Measurements from ENCODE around the gene VPS9D1.

Gene VPS9D1

GRCh38 chr16:89697616-89698331 lies 22.9 kb downstream of the VPS9D1 start:
- H2AFZ ChIP-seq (ENCODE audit: low read depth, low read length) = no peak overlapping the region
- H3K27me3 ChIP-seq (ENCODE audit: low read depth, low read length) = no peaks in the 10 kb centered on the region
- H3K9ac ChIP-seq (ENCODE audit: low read length) = no peak overlapping the region
- TF ChIP-seq EZH2phosphoT487 (IDR thresholded peaks at IDR 0.05; ENCODE audit: low read depth) = no peak
- TF ChIP-seq CTCF (IDR thresholded peaks at IDR 0.05; ENCODE audit: low read depth, low read length) = no peak
- H3K4me1 ChIP-seq (ENCODE audit: low read length) = peaks cover 14% of the 10 kb centered on the region
- H3K9me3 ChIP-seq (ENCODE audit: insufficient read depth, low read length) = no peaks in the 10 kb centered on the region
- no peak overlapping the region for H3K27ac ChIP-seq (ENCODE audit: low read length)
- H3K79me2 ChIP-seq (ENCODE audit: low read length) = no peaks in the 10 kb centered on the region
- H3K36me3 ChIP-seq (replicated peaks; ENCODE audit: low read depth, low read length) = peaks cover 6% of the 10 kb centered on the region
- no peak overlapping the region for H3K4me3 ChIP-seq (ENCODE audit: low read length)
- peaks cover 6% of the 10 kb centered on the region; the same call in 1 of the 2 replicates for H4K20me1 ChIP-seq (ENCODE audit: insufficient read depth, low read length)
- H3K4me2 ChIP-seq (ENCODE audit: low read length) = no peak overlapping the region

- H3K4me1 ChIP-seq (ENCODE audit: low read length) = peaks cover 11% of the 10 kb centered on the region
- H3K79me2 ChIP-seq (ENCODE audit: low read length) = no peaks in the 10 kb centered on the region
- peaks cover 6% of the 10 kb centered on the region; the same call in 1 of the 2 replicates for H4K20me1 ChIP-seq (ENCODE audit: insufficient read depth, low read length)
- H3K4me3 ChIP-seq (ENCODE audit: low read length) = no peak overlapping the region
- no peak overlapping the region for H3K4me2 ChIP-seq (ENCODE audit: low read length)
- no peak overlapping the region for H2AFZ ChIP-seq (ENCODE audit: low read depth, low read length)
- H3K9me3 ChIP-seq (ENCODE audit: insufficient read depth, low read length) = no peaks in the 10 kb centered on the region
- no peak overlapping the region for H3K9ac ChIP-seq (ENCODE audit: low read length)
- no peak for TF ChIP-seq CTCF (IDR thresholded peaks at IDR 0.05; ENCODE audit: low read depth, low read length)
- no peak for TF ChIP-seq EZH2phosphoT487 (IDR thresholded peaks at IDR 0.05; ENCODE audit: low read depth)
- no peak overlapping the region for H3K27ac ChIP-seq (ENCODE audit: low read length)
- H3K27me3 ChIP-seq (ENCODE audit: low read depth, low read length) = no peaks in the 10 kb centered on the region
- peaks cover 8% of the 10 kb centered on the region for H3K36me3 ChIP-seq (replicated peaks; ENCODE audit: low read depth, low read length)
Observed at GRCh38 chr16:89697161-89697615, 23.5 kb downstream of the VPS9D1 start.

GRCh38 chr16:89696670-89697128 lies 24.0 kb downstream of the VPS9D1 start:
- H2AFZ ChIP-seq (ENCODE audit: low read depth, low read length) = no peak overlapping the region
- H3K9ac ChIP-seq (ENCODE audit: low read length) = no peak overlapping the region
- H3K4me2 ChIP-seq (ENCODE audit: low read length) = no peak overlapping the region
- H3K4me1 ChIP-seq (ENCODE audit: low read length) = peaks cover 10% of the 10 kb centered on the region
- no peaks in the 10 kb centered on the region for H3K79me2 ChIP-seq (ENCODE audit: low read length)
- no peaks in the 10 kb centered on the region for H3K9me3 ChIP-seq (ENCODE audit: insufficient read depth, low read length)
- peaks cover 6% of the 10 kb centered on the region; the same call in 1 of the 2 replicates for H4K20me1 ChIP-seq (ENCODE audit: insufficient read depth, low read length)
- no peak for TF ChIP-seq CTCF (IDR thresholded peaks at IDR 0.05; ENCODE audit: low read depth, low read length)
- TF ChIP-seq EZH2phosphoT487 (IDR thresholded peaks at IDR 0.05; ENCODE audit: low read depth) = no peak
- H3K36me3 ChIP-seq (replicated peaks; ENCODE audit: low read depth, low read length) = peaks cover 11% of the 10 kb centered on the region
- H3K4me3 ChIP-seq (ENCODE audit: low read length) = no peak overlapping the region
- H3K27me3 ChIP-seq (ENCODE audit: low read depth, low read length) = no peaks in the 10 kb centered on the region
- H3K27ac ChIP-seq (ENCODE audit: low read length) = no peak overlapping the region

GRCh38 chr16:89695875-89696669 lies 24.6 kb downstream of the VPS9D1 start:
- Histone ChIP-seq H3K9me3 (ENCODE audit: insufficient read depth, low read length) (no peaks in the 10 kb centered on the region), H3K4me2 (ENCODE audit: low read length) (no peak overlapping the region), H3K27me3 (ENCODE audit: low read depth, low read length) (no peaks in the 10 kb centered on the region), H3K36me3 (replicated peaks; ENCODE audit: low read depth, low read length) (peaks cover 17% of the 10 kb centered on the region), H4K20me1 (ENCODE audit: insufficient read depth, low read length) (peaks cover 6% of the 10 kb centered on the region; the same call in 1 of the 2 replicates), H3K79me2 (ENCODE audit: low read length) (no peaks in the 10 kb centered on the region), H2AFZ (ENCODE audit: low read depth, low read length) (no peak overlapping the region), H3K9ac (ENCODE audit: low read length) (no peak overlapping the region), H3K4me1 (ENCODE audit: low read length) (peaks cover 10% of the 10 kb centered on the region), H3K4me3 (ENCODE audit: low read length) (no peak overlapping the region), H3K27ac (ENCODE audit: low read length) (no peak overlapping the region)
- TF ChIP-seq EZH2phosphoT487 (IDR thresholded peaks at IDR 0.05; ENCODE audit: low read depth) = no peak
- TF ChIP-seq CTCF (IDR thresholded peaks at IDR 0.05; ENCODE audit: low read depth, low read length) = no peak
